Activated B cell treated with CpG ODN at 0.5 μM for 24 hours (primary cell): Measurements from ENCODE around the gene SIPA1L3. TPM values are rescaled to one million over a fixed set of nuclear protein-coding genes. Genes with fewer than 3 reads are reported as not detected.

ENCODE experiments used
- ATAC-seq: fragments of 200-7000 bp; cut with Tn5 transposase; one replicate; pipeline ENCODE4 v1.10.0; 2021; ENCODE audit warnings: low read depth, mild to moderate bottlenecking, moderate library complexity
- CTCF ChIA-PET: fragments of 350-600 bp; sonication (Branson Sonifier 250); formaldehyde crosslinking; loops from one replicate; lab custom pipeline; 2021; ENCODE audit warnings: antibody characterized with exemption; lab: Charles Lee
- POLR2A ChIA-PET: fragments of 350-600 bp; sonication (Branson Sonifier 250); formaldehyde crosslinking; loops from one replicate; lab custom pipeline; 2021; ENCODE audit warnings: antibody characterized with exemption; lab: Charles Lee
- DNase-seq: peaks from one replicate; pipeline ENCODE4 v3.0.0; 2022
- H3K27ac Mint-ChIP-seq: one replicate; pipeline ENCODE4 v1.8.0; 2020; ENCODE audit warnings: mixed read lengths
- H3K27me3 Mint-ChIP-seq: one replicate; pipeline ENCODE4 v1.8.0; 2021; ENCODE audit warnings: mixed read lengths
- H3K36me3 Mint-ChIP-seq: one replicate; pipeline ENCODE4 v1.8.0; 2021; ENCODE audit warnings: low read depth, mixed read lengths
- H3K4me1 Mint-ChIP-seq: one replicate; pipeline ENCODE4 v1.8.0; 2021; ENCODE audit warnings: mixed read lengths
- H3K4me3 Mint-ChIP-seq: one replicate; pipeline ENCODE4 v1.8.0; 2020; ENCODE audit warnings: mild to moderate bottlenecking, mixed read lengths
- H3K9me3 Mint-ChIP-seq: one replicate; pipeline ENCODE4 v1.8.0; 2020; ENCODE audit warnings: mixed read lengths
- CTCF ChIP-seq: fragments of 200-600 bp; IDR thresholded peaks from one replicate; pipeline ENCODE4 v1.8.0; 2022; ENCODE audit warnings: antibody characterized with exemption, mild to moderate bottlenecking
- intact Hi-C: fragments of 100-400 bp; cut with micrococcal nuclease; formaldehyde crosslinking; loops from one replicate; pipeline ENCODE4 v1.15.1; 2024
- total RNA-seq: library from RNA; stranded (reverse); gene quantifications from 2 replicates; pipeline ENCODE4 v1.2.3, GENCODE V29; 2022

Gene SIPA1L3
- total RNA-seq, 1 donor from 2014 or later: 145 TPM

GRCh38 chr19:38245826-38246498 is 339.0 kb downstream of the SIPA1L3 start:
- no peak for DNase-seq
- peak overlapping the region; percentile 56 for H3K27ac Mint-ChIP-seq
- CTCF ChIA-PET: interaction anchor here (1.2 to 2.2 kb wide), 5 partner anchors 9 to 128 kb away, joined by 3 to 7 read pairs (median 6); partner anchors contain the start of genes CATSPERG and PSMD8
- intact Hi-C loops: no loop called here
- POLR2A ChIA-PET: interaction anchor here (1.3 to 4.2 kb wide), 2 partner anchors 10 to 19 kb away, joined by 11 to 21 read pairs; partner anchors contain the start of genes PPP1R14A and SPINT2
- peaks cover 29% of the 10 kb centered on the region for H3K4me1 Mint-ChIP-seq
- H3K9me3 Mint-ChIP-seq: no peaks in the 10 kb centered on the region
- ATAC-seq: no peak
- no peaks in the 10 kb centered on the region for H3K27me3 Mint-ChIP-seq
- no peak for TF ChIP-seq CTCF
- no peak overlapping the region for H3K4me3 Mint-ChIP-seq
- no peaks in the 10 kb centered on the region for H3K36me3 Mint-ChIP-seq

DNA sequence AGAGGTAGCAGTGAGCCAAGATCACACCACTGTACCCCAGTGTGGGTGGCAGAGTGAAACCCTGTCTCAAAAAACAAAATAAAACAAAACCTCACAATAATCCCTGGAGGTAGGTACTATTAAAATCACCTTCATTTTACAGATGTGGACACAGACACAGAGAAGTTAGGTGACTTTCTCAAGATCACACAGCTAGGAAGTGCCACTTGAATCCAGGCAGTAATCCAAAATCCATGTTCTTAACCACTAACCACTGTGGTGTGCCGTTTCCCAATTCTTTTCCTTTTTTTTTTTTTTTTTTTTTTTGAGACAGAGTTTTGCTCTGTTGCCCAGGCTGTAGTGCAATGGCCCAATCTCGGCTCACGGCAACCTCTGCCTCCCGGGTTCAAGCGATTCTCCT is 340.1 kb downstream of the SIPA1L3 start:
- ChIA-PET CTCF (interaction anchor here (0.9 to 2.2 kb wide), 4 partner anchors 8 to 88 kb away, joined by 3 to 6 read pairs (median 5); partner anchors contain the start of genes CATSPERG and PPP1R14A), POLR2A (interaction anchor here (4.2 kb wide), 1 partner anchor 8 kb away, joined by 21 read pairs; the partner anchor contains the start of gene PPP1R14A)
- ATAC-seq (no peak), DNase-seq (no peak)
- intact Hi-C loops: no loop called here
- H3K27me3 Mint-ChIP-seq: no peaks in the 10 kb centered on the region
- peaks cover 40% of the 10 kb centered on the region for H3K4me1 Mint-ChIP-seq
- no peaks in the 10 kb centered on the region for H3K9me3 Mint-ChIP-seq
- TF ChIP-seq CTCF: no peak
- H3K4me3 Mint-ChIP-seq: no peak overlapping the region
- no peaks in the 10 kb centered on the region for H3K36me3 Mint-ChIP-seq
- no peak overlapping the region for H3K27ac Mint-ChIP-seq

- H3K27me3 Mint-ChIP-seq: no peaks in the 10 kb centered on the region
- H3K4me3 Mint-ChIP-seq: no peak overlapping the region
- H3K4me1 Mint-ChIP-seq: peaks cover 45% of the 10 kb centered on the region
- ChIA-PET CTCF (interaction anchor here (0.6 to 2.2 kb wide), 2 partner anchors 9 to 88 kb away, joined by 3 to 6 read pairs; partner anchors contain the start of gene CATSPERG), POLR2A (no interaction called here)
- H3K36me3 Mint-ChIP-seq: no peaks in the 10 kb centered on the region
- H3K9me3 Mint-ChIP-seq: no peaks in the 10 kb centered on the region
- DNase-seq (no peak), ATAC-seq (no peak)
- TF ChIP-seq CTCF: no peak
- intact Hi-C loops: no loop called here
- no peak overlapping the region for H3K27ac Mint-ChIP-seq
These were observed 340.8 kb downstream of the SIPA1L3 start for GRCh38 chr19:38247734-38248268.

DNA sequence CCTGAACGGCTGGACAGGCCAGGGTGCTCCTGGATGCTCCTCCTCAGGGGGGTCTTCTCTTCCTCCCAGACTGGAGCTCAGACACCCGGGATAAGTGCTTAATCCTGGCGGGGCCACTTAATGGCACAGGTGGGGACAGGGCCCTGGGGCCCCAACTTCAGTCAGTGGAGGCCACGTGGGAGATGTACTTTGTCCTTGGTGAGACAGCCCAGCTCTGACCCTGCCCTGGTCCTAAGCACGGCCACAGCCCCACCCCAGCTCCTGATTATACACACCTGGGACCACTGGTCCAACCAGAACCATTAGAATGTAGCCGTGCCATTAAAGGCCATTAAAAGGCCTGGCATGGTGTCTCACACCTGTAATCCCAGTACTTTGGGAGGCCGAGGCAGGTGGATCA is 341.4 kb downstream of the SIPA1L3 start:
- intact Hi-C loops: no loop called here
- Mint-ChIP-seq H3K27me3 (no peaks in the 10 kb centered on the region), H3K36me3 (no peaks in the 10 kb centered on the region), H3K4me3 (no peak overlapping the region), H3K27ac (no peak overlapping the region), H3K4me1 (peaks cover 48% of the 10 kb centered on the region), H3K9me3 (no peaks in the 10 kb centered on the region)
- CTCF ChIA-PET: interaction anchor here (0.6 kb wide), 1 partner anchor 8 kb away, joined by 3 read pairs; no protein-coding TSS in a partner anchor
- POLR2A ChIA-PET: interaction anchor here (0.6 kb wide), 1 partner anchor 79 kb away, joined by 3 read pairs; no protein-coding TSS in a partner anchor
- DNase-seq: no peak
- no peak for ATAC-seq
- no peak for TF ChIP-seq CTCF

DNA sequence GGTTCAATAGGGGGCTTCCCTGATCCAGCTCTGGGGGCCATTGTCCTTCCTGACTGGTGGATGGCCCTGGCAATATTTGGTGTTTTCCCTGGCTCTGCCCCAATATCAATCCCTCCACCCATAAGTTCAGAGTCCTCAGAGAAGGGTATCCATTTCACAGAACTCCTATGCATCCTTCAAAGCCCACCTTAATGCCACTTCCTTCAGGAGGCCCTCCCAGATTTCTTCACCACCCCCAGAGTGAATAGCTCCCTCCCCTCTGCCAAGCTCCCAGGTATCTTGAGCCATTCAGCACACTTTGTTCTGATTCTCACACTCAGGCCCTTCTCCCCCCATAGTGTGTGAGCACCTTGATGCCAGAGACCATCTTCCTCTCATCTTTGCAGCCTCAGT is 343.4 kb downstream of the SIPA1L3 start:
- CTCF ChIA-PET: interaction anchor here (1.5 kb wide), 1 partner anchor 384 kb away, joined by 3 read pairs; no protein-coding TSS in a partner anchor
- H3K27me3 Mint-ChIP-seq: no peaks in the 10 kb centered on the region
- H3K9me3 Mint-ChIP-seq: no peaks in the 10 kb centered on the region
- POLR2A ChIA-PET: interaction anchor here (0.6 to 5.1 kb wide), 4 partner anchors 15 to 345 kb away, joined by 3 to 42 read pairs (median 6); partner anchors contain the start of genes PSMD8 and SPINT2
- TF ChIP-seq CTCF: no peak
- no peaks in the 10 kb centered on the region for H3K36me3 Mint-ChIP-seq
- intact Hi-C loops: no loop called here
- no peak overlapping the region for H3K4me3 Mint-ChIP-seq
- H3K27ac Mint-ChIP-seq: no peak overlapping the region
- no peak for DNase-seq
- ATAC-seq: no peak
- peaks cover 58% of the 10 kb centered on the region for H3K4me1 Mint-ChIP-seq
